NCI-H1417 (cell line): ENCODE results near the gene PHOSPHO1.

ENCODE experiments used
- DNase-seq, 3 experiments: peaks; one replicate each; lab custom pipeline; 2025; lab: John Stamatoyannopoulos, UW

Gene PHOSPHO1

DNA sequence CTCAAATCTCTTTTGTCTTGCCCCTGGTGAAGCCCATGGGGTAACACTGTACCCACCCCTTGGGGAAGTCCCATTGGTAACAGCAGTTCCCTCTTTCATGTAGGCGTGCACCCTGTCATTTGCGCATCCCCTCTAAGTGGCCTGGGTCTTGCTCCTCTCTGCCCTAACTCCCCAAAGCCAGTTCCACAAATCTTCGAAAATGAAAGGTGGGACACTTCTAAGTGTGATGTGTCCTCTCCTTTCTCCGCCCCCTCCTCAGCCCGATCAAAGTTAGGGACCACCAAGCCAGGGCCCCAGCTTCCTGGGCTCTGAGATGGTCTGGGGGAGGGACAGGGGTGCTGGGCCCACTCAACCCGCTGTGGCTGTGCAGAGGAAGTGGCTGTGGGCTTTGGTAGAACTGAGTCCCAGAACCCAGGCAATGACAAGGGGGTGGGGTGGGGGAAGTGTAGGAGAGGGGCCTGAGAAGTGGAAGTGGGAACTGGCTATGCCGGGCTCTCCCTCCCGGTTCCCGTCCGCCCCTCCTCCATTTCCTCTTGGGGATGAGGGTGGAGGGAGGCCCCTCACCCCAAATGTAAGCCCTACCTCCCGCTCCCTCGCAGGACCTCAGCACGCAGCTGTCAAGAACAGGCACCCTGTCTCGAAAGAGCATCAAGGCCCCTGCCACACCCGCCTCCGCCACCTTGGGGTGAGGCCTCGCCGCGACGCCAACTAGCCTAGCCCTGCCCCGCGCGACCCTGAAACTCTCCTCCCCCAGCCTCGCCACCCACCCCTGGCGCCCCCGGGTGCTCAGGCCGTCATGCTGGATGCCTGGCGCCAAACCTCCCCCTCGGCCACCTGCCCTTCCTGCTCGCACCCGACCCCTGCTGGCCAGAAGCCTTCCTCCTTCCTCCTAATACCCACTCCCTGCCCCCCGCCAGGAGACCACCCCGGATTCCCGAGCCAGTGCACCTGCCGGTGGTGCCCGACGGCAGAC lies 11.4 kb downstream of the PHOSPHO1 start:
- DNase-seq = no peak

GRCh38 chr17:49217651-49218413 lies 12.8 kb downstream of the PHOSPHO1 start:
- no peak for DNase-seq

GRCh38 chr17:49216953-49217650 lies 13.5 kb downstream of the PHOSPHO1 start:
- DNase-seq = no peak

GRCh38 chr17:49216482-49216881 lies 14.1 kb downstream of the PHOSPHO1 start:
- no peak for DNase-seq

DNA sequence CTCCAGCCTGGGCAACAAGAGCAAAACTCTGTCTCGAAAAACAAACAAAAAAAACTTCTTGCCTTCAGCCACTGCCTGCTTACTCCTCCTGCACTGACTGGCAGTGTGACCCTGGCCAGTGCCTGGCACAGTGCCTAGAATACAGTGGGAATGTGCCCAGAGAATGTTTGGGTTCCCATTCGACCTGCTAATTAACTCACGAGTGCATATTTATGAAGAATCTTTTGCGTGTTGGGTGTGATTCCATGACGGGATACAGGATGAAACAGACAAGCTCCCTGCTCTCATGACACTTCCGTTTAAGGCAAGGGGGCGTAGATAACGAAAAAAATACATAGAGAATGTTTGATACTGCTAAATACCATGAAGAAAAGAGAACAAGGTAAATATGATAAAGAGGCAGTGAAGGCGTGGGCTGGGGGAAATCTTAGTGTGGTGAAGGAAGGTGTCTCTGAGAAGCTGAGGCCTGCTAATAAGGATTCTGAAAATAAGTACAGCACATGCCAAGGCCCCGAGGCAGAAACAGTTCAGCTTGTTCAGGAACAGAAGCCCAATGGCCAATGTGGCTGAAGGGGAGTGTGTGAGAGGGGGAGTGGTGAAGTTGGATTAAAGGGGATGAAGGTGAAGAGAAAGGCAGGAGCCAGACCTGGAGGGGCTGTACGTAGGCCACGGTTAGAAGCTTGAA lies 15.8 kb downstream of the PHOSPHO1 start:
- DNase-seq = no peak

- DNase-seq = no peak
Measured at GRCh38 chr17:49213847-49214246, 16.7 kb downstream of the PHOSPHO1 start.

DNA sequence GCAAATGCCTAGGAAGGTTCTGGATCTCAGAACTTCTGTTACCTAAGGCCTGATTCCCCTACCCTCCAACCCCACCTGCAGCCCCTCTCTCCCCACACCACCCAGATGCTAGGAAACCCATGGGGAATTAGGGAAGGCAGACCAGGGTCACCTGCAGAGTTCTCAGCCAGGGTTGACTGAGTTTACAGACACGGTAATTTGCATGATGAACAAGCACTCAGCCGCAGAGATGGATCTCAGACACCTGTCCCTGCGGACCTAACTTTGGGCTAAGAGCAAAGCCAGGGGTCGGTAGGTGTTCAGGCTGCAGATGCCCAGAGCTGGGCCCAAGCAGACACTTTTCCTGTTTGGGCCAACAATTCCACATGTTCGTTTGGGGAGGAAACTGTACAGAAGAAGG lies 17.2 kb downstream of the PHOSPHO1 start:
- DNase-seq = peak in 1 of 3 experiments; percentile 24

GRCh38 chr17:49210158-49211029 lies 20.2 kb downstream of the PHOSPHO1 start, which contains the start of the genes ABI3 and GNGT2:
ABI3 (plus strand) TSS chr17:49210707; CDS start chr17:49210725, 18 bp downstream.
GNGT2 (minus strand) TSS chr17:49210574; CDS start chr17:49207422, 3,152 bp downstream.
- DNase-seq = no peak

- DNase-seq = no peak
Measured at GRCh38 chr17:49209061-49209571, 21.5 kb downstream of the PHOSPHO1 start.

DNA sequence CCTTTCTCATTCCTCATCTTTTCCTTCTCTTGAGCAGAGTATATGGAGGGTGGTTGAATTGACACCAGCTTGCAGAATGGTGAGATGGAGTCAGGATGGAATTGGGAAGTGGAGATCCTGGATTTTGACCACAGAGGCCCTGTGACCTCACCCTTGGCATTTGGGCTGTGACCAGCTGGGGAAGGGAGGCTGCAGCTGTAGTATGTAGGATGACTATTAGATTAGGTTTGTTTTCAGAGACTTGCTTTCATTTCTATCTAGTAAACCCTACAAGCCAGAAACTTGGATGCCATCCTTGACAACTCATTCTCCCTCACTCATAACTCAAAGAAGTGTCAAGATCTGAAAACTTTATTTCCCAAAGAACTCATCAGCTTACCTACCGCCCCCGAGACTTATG lies 26.1 kb downstream of the PHOSPHO1 start:
- DNase-seq = no peak

DNA sequence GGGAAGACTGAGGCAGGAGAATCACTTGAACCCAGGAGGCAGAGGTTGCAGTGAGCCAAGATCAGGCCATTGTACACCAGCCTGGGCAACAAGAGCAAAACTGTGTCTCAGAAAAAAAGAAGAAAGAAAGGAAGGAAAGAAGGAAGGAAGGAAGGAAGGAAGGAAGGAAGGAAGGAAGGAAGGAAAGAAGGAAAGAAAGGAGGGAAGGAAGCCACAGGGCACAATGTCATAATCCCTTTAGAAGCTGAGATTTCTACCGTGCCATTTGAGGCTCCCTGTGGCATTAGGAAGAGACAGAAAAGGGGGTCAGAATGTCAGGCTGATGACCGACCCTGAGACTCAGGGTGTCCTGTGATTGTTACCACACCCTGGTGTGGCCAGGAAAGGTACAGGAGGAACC lies 26.8 kb downstream of the PHOSPHO1 start:
- no peak for DNase-seq

- DNase-seq = no peak
Measured at GRCh38 chr17:49201481-49201927, 29.1 kb downstream of the PHOSPHO1 start.

GRCh38 chr17:49200423-49201083 lies 30.0 kb downstream of the PHOSPHO1 start:
- no peak for DNase-seq

GRCh38 chr17:49198211-49198610 lies 32.4 kb downstream of the PHOSPHO1 start:
- no peak for DNase-seq

DNA sequence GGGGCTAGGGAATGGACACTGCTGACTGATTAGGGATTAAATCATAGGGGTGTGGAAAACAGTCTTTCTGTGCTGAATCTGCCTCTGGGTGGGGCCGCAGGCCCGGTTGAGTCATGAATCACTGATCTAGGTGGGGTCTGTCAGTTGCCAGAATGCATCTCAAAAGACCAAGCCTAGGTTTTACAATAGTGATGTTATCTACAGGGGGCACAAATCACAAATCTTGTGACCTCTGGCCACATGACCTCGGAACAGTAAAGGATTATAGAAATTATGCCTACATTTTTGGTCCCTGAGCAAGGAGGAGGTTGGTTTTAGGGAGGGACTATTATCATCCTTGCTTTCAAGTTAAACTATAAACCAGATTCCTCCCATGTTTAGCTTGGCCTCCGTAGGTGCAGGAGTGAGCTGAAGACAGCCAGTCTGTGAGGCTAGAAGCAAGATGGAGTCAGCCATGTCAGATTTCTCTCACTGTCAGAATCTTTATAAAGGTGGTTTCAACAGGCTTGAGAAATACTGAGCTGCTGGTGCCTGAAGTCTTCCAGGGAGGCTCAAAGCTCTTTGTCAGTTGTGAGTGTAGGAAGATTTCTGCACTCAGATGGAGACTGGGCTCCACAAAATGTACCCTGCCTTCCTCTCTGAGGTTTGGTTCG lies 33.1 kb downstream of the PHOSPHO1 start:
- no peak for DNase-seq

DNA sequence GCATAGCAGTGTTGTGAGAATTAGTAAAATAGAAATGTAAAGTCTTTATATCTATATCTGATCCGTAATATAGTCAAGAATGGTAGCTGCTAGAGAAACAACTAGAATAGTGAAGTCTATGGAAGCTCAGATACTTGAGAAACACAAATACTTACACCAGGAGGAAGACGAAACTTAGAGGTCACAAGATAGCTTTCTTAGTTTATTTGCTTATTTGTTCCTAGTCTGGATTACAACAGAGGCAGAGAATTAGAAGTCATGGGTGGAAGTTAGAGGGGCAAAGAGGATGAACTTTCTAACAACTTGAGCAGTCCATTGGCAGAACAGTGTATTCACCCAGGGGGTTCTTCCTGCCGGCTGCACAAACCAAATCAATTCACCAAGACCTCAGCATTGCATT lies 34.1 kb downstream of the PHOSPHO1 start:
- DNase-seq = no peak

DNA sequence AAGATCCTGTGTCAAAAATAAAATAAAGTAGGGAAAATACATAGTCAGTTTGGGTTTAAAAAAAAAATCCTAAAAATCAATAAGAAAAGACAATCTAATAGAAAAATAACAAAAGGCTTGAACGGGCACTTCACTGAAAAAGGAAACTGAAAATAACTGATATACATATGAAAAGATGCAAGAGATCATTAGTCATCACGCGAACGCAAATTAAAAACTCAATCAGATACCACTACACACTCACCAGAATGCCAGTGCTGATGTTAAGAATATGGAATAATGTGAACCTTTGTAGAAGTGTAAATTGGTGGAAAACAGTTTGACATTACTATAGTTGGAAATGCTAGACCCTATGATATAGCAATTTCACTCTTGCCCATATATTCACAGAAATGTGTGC lies 34.8 kb downstream of the PHOSPHO1 start:
- DNase-seq = no peak

GRCh38 chr17:49194297-49194607 lies 36.3 kb downstream of the PHOSPHO1 start:
- no peak for DNase-seq
